Aorta (tissue), 5 donors: ENCODE data around the gene SMPX. TPM values are rescaled to one million over a fixed set of nuclear protein-coding genes. Genes with fewer than 3 reads are reported as not detected.

Experiments used
- ATAC-seq: fragments of 200-7000 bp; cut with Tn5 transposase; one replicate; pipeline ENCODE4 v1.9.1; 2022; ENCODE audit warnings: moderate library complexity; ENCODE audit not compliant: low FRiP score
- DNase-seq, 2 donors: peaks; one replicate each; pipeline ENCODE4 v3.0.0-alpha.2; 2020
- H3K27ac ChIP-seq, 2 donors: one replicate each; pipeline ENCODE4 v1.5.1; 2013; ENCODE audit warnings: low read length in 2 of 2, mild to moderate bottlenecking in 2 of 2, moderate library complexity in 2 of 2, control low read depth in 1 of 2, inconsistent platforms in 1 of 2, low read depth in 1 of 2
- H3K27me3 ChIP-seq, 2 donors: one replicate each; pipeline ENCODE4 v1.6.1; 2013; ENCODE audit warnings: control low read depth in 1 of 2, low read length in 1 of 2, mild to moderate bottlenecking in 1 of 2, moderate library complexity in 1 of 2; ENCODE audit not compliant: insufficient read depth in 2 of 2, control insufficient read depth in 1 of 2
- H3K36me3 ChIP-seq, 2 donors: one replicate each; pipeline ENCODE4 v1.6.1; 2013; ENCODE audit warnings: control low read depth in 1 of 2, low read length in 1 of 2, mild to moderate bottlenecking in 1 of 2; ENCODE audit not compliant: insufficient read depth in 2 of 2, control insufficient read depth in 1 of 2
- H3K4me1 ChIP-seq, 2 donors: one replicate each; pipeline ENCODE4 v1.6.1; 2013; ENCODE audit warnings: low read length in 2 of 2, control low read depth in 1 of 2, mild to moderate bottlenecking in 1 of 2, moderate library complexity in 1 of 2; ENCODE audit not compliant: insufficient read depth in 2 of 2, control insufficient read depth in 1 of 2
- H3K4me3 ChIP-seq, 2 donors: one replicate each; pipeline ENCODE4 v1.5.1; 2013; ENCODE audit warnings: low read length in 2 of 2, control low read depth in 1 of 2, mild to moderate bottlenecking in 1 of 2
- H3K9me3 ChIP-seq: one replicate; pipeline ENCODE4 v1.6.1; 2013; ENCODE audit warnings: mild to moderate bottlenecking, low read length; ENCODE audit not compliant: control insufficient read depth
- WGBS, 2 donors: extraction: QIAGEN DNeasy Blood & Tissue Kit; methylation state at CpG; one replicate each; pipeline ENCODE4 v1.1.7; 2013; 5-methylcytosine and 5-hydroxymethylcytosine counted together
- intact Hi-C, 2 donors: fragments of 100-400 bp; cut with DNase I; formaldehyde crosslinking; loops; one replicate each; pipeline versions ENCODE4 v1.14.2 to v1.15.0; 2022
- polyA plus RNA-seq, 2 donors: library from polyadenylated mRNA; stranded (reverse); fragments of 200-250 nt; gene quantifications; one replicate each; pipeline ENCODE4 v1.2.3, GENCODE V29; 2013
- total RNA-seq, 2 donors: library from RNA; stranded (reverse); fragmentation: NEBNext Ultra II Directional; extraction: Animal tissue kit (Norgen Biotek cat#: 25700); gene quantifications; one replicate each; pipeline ENCODE4 v1.2.1, GENCODE V29; 2021
- donor health status: healthy with polysubstance abuse.
- donor health status: Bipolar disorder and iron deficiency.
- donor health status: DM: no; HTN: no; CAD: no.
- donor health status: DM: no; HTN: no; CAD: no.
- donor health status: DM: yes; HTN: yes; CAD: no.

SMPX gene
- total and polyA plus RNA-seq, 4 donors = 0.51 to 16.4 (median 0.91) TPM

DNA sequence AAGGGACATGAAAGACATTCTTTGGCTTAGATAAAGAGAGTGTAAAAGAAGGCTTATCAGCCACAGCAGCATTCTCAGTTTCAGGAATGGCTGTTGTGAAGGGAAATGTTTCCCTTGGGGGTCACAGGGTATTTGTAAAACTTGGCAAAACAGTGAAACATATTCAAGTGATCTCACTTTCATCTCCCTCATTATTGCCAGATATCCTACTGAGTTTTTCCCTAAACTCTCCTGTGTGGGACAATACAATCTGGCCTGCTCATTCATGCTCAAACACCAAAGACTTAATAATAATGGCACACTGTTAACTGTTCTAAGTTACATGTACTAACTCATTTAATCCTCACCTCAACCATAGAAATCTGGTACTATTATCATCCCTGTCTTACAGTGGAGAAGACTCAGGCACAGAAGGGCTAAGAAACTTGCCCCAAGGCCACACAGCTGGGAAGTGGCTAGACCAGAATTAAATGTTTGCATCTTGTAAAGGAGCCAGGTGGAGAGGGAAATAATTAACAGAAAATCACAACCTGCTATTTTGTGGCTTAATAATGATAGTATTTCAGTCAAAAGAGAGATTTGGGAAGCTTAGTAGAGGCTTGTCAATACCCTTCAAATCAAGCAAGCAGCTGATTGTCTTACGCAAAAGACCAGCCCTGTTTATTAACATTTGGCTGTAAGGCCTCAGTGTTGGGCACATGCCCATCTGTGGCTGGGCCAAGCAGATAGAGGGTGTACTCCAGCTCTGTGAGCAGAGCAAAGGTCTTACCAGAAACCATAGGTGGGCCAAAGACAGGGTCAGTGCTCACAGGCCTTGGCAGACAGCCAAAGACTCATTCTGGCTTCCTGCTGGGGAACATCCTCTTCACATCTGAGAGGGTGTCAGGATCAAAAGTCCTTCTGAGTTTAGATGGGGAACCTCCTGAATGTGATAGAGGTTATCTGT lies 17.3 kb downstream of the SMPX start:
- Histone ChIP-seq H3K9me3 (no peaks in the 10 kb centered on the region), H3K27ac (no peak overlapping the region)

DNA sequence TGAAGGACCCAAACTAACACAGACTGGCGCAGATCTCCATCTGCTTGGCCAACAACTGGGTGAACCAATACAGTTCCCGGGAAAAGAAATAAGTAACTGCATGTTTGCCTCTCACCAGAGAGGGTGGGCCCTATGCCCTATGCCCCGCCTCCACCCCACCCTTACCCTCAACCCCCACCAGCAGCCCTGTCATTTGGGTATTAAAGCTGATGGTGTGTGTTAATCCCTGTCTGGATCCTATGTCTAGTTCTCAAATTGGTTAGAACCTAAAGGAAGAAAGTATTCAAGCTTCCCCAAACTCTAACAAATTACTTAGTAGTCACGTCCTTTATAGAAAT lies 19.0 kb downstream of the SMPX start:
- Histone ChIP-seq H3K36me3 (no peaks in the 10 kb centered on the region), H3K4me3 (no peak overlapping the region), H3K27me3 (no peaks in the 10 kb centered on the region), H3K9me3 (no peaks in the 10 kb centered on the region), H3K4me1 (no peaks in the 10 kb centered on the region), H3K27ac (no peak overlapping the region)
- 64 to 86% methylated on average over 4 of the region's 4 CpGs for WGBS, 2 donors
- no peak for ATAC-seq
- no peak for DNase-seq
- intact Hi-C loops = no loop called here

More for the DNA sequence above, 17.3 kb downstream of the SMPX start:
- intact Hi-C loops = no loop called here
- H3K36me3 ChIP-seq = no peaks in the 10 kb centered on the region
- H3K4me3 ChIP-seq = no peak overlapping the region
- no peak for DNase-seq
- no peaks in the 10 kb centered on the region for H3K27me3 ChIP-seq
- no peaks in the 10 kb centered on the region for H3K4me1 ChIP-seq
- no peak for ATAC-seq
- WGBS, 2 donors = 58 to 60% methylated on average over 1 of the region's 1 CpG

DNA sequence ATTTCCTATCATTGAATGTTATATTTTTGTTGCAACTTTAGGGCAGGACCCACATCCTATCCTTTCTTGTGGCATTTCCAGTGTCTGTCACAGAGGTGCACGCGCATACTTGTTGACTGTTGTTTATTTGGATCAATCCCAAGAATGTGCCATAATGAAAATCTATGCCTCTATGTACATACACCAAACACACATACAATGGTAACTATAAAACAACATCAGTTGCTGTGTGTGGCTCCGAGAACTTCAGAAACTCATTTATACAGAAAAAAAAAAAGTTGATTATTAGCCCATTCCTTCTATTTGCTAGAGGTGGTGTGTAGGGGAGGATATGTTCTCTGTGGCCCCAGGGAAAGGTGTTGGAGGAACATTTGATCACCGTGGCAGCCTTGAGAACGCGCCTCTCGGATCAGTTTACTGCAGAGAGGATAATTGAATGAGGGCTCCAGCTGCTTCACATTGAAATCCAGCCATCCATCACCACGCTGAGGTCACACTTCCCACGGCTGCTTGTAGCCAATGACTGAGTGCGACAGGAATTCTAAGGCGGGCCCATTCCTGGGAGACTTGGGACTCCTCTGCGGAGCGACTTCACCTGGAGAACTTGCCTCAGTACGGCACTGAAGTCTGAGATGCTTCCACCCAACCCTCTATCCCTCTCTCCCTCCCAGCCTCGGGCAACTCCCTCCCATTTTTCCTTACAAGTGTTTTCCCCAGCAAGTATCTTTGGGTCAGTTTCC lies 19.5 kb downstream of the SMPX start:
- Histone ChIP-seq H3K27me3 (no peaks in the 10 kb centered on the region), H3K27ac (no peak overlapping the region), H3K4me1 (no peaks in the 10 kb centered on the region), H3K36me3 (no peaks in the 10 kb centered on the region), H3K4me3 (no peak overlapping the region), H3K9me3 (no peaks in the 10 kb centered on the region)
- intact Hi-C loops = no loop called here
- ATAC-seq (no peak), DNase-seq (no peak)
- 44 to 65% methylated on average over 15 of the region's 15 CpGs for WGBS, 2 donors

DNA sequence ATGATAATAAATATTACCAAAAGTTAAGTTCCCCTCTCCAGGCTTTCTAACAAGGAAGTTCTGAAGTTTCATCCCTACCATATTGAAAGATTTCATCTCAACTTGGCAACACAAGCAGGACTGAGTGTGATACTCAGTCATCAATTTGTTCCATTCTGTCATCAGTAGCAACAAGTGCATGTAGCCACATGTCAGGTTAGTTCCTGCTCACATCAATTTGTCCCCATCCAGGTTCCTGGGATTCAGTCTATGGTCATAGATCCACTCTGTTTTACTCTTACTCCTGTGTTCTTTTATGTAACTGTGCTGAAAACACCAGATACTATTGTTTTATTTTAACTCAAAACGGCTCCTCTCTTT lies 22.2 kb downstream of the SMPX start:
- Histone ChIP-seq H3K36me3 (no peaks in the 10 kb centered on the region), H3K9me3 (no peaks in the 10 kb centered on the region), H3K4me3 (no peak overlapping the region), H3K4me1 (no peaks in the 10 kb centered on the region), H3K27me3 (no peaks in the 10 kb centered on the region), H3K27ac (no peak overlapping the region)
- intact Hi-C loops = no loop called here
- DNase-seq (no peak), ATAC-seq (no peak)
- 65 to 75% methylated on average over 1 of the region's 1 CpG for WGBS, 2 donors

DNA sequence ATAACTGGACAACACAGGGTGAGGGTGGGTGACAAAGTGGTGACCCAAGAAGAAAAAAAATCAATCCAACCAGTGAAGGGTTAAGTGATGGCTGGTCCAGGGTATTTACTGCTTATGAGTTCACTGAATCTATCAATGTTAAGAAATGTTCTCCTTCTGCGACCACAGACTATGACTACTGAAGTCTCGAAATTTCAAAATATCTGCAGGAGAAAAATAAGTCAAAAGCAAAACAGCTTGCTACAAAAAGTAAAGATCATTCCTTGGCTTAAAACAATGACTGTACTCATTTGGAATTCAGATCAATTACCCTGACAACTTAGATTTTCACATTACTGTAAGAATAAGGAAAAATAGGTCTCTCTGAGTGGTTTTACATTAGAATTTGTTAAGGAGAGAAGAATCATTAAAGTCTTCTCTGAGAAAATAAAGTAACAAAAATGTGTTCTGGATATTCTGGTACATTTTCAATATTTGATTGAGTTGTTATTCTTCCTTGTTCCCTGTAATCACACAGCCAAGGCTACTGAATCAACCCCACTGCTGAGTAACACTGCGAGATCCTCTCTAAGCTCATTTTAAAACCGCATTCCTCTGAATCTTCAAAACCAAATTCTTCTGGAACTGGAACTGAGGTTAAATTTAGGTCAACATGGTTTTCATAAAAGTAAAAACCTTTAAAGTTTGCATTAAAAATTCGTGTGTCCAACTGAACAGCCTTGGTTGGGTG lies 22.7 kb downstream of the SMPX start:
- no peak for DNase-seq
- Histone ChIP-seq H3K27me3 (no peaks in the 10 kb centered on the region), H3K4me1 (no peaks in the 10 kb centered on the region), H3K36me3 (no peaks in the 10 kb centered on the region), H3K9me3 (no peaks in the 10 kb centered on the region), H3K27ac (no peak overlapping the region), H3K4me3 (no peak overlapping the region)
- 33 to 42% methylated on average over 5 of the region's 5 CpGs for WGBS, 2 donors
- intact Hi-C loops = no loop called here
- ATAC-seq = no peak

DNA sequence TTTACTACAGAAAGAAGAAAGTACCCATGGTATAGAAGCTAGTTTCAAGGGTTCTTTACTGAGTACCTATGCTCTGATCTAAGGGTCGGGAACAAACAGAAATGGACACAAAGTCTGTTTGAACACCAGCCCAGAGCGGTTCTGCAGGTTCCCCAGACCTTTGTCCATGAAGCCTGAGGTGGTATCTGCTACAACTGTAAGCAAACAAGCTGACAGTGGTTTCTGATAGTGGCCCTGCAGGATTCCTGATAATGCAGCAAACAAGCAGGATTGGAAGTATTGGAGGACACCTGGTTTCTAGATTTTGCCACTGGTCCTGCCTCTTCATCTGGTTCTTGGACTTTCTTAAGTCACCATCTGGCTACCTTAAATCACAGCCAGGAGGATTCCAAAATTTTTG lies 23.7 kb downstream of the SMPX start:
- Histone ChIP-seq H3K9me3 (no peaks in the 10 kb centered on the region), H3K27ac (no peak overlapping the region), H3K36me3 (no peaks in the 10 kb centered on the region), H3K27me3 (no peaks in the 10 kb centered on the region), H3K4me3 (no peak overlapping the region), H3K4me1 (no peaks in the 10 kb centered on the region)
- intact Hi-C loops = no loop called here
- 63 to 90% methylated on average over 2 of the region's 2 CpGs for WGBS, 2 donors
- no peak for DNase-seq
- no peak for ATAC-seq

DNA sequence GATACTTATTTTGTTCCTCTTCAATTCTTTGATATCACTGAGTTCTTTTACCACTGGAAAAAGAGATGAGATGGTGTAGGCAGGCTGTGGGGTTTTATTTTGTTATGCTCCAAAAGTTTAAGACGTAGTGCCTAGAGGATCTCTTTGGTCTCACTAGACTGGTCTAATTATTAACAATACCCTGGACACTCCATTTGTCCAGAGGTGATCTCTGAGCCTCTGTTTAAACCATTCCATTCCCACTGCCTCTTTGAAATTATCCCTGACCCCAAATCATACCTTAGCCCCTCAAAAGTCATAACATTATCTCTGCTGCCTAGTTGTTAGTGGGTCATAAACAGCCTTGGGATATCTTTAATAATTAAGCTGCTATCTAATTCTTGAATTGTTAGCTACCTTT lies 24.2 kb downstream of the SMPX start:
- H3K27ac ChIP-seq = no peak overlapping the region
- intact Hi-C loops = no loop called here
- 50 to 96% methylated on average over 1 of the region's 1 CpG for WGBS, 2 donors

DNA sequence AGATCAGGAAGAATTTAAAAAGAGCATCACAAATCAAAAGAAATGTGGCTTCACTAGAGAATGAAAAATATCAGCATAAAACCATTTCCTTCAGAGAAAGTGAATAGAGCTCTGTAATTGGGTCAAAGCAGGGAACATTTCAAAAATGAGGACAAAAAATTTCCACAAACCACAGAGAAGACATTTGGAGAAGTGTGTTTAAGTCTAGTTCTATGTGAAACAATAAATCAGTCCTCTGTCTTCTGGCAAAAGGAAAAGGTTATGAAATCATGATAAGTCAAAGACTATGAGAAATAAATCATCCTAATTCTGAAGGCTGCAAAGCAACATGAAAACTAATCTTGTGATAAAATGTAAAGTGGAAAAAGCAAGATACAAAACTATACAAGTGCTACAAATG lies 27.9 kb downstream of the SMPX start:
- Histone ChIP-seq H3K36me3 (no peaks in the 10 kb centered on the region), H3K27ac (no peak overlapping the region), H3K4me1 (no peaks in the 10 kb centered on the region), H3K4me3 (no peak overlapping the region), H3K27me3 (no peaks in the 10 kb centered on the region), H3K9me3 (no peaks in the 10 kb centered on the region)
- intact Hi-C loops = no loop called here
- no peak for DNase-seq
- ATAC-seq = no peak

More for the DNA sequence above, 24.2 kb downstream of the SMPX start:
- no peaks in the 10 kb centered on the region for H3K36me3 ChIP-seq
- H3K27me3 ChIP-seq = no peaks in the 10 kb centered on the region
- H3K4me3 ChIP-seq = no peak overlapping the region
- DNase-seq (no peak), ATAC-seq (no peak)
- H3K9me3 ChIP-seq = no peaks in the 10 kb centered on the region
- H3K4me1 ChIP-seq = no peaks in the 10 kb centered on the region
